GM06990 (cell line): Measurements from ENCODE around the gene AGPAT4.

ENCODE experiments used
- DNase-seq: peaks from one replicate; pipeline ENCODE4 v3.0.0-alpha.2; 2011; ENCODE audit not compliant: insufficient read length; ENCODE audit errors: extremely low read depth
- H3K27me3 ChIP-seq: replicated peaks from 2 replicates; pipeline ENCODE4 v1.6.0; 2011; ENCODE audit warnings: low read length; ENCODE audit not compliant: control insufficient read depth, insufficient read depth
- H3K36me3 ChIP-seq: 2 replicates; pipeline ENCODE4 v1.5.1; 2011; ENCODE audit warnings: low read length; ENCODE audit not compliant: control insufficient read depth, insufficient read depth
- H3K4me3 ChIP-seq: replicated peaks from 2 replicates; pipeline ENCODE4 v1.5.1; 2011; ENCODE audit warnings: low read depth, mild to moderate bottlenecking, control low read depth, low read length
- CTCF ChIP-seq: IDR thresholded peaks from 2 replicates; pipeline ENCODE4 v1.5.1; 2011; ENCODE audit warnings: low read length, control low read depth, mild to moderate bottlenecking, inconsistent platforms; ENCODE audit not compliant: insufficient read depth, poor library complexity, severe bottlenecking

Gene AGPAT4

GRCh38 chr6:161136655-161137054 is 137.2 kb downstream of the AGPAT4 start:
- Histone ChIP-seq H3K27me3 (no peaks in the 10 kb centered on the region), H3K36me3 (peaks cover 3% of the 10 kb centered on the region), H3K4me3 (no peak overlapping the region)
- no peak for TF ChIP-seq CTCF
- no peak for DNase-seq

GRCh38 chr6:161135695-161136591 is 137.9 kb downstream of the AGPAT4 start:
- Histone ChIP-seq H3K4me3 (no peak overlapping the region), H3K27me3 (no peaks in the 10 kb centered on the region), H3K36me3 (peaks cover 3% of the 10 kb centered on the region)
- no peak for TF ChIP-seq CTCF
- DNase-seq = no peak

- no peak for DNase-seq
- no peak overlapping the region for H3K4me3 ChIP-seq
- no peaks in the 10 kb centered on the region for H3K27me3 ChIP-seq
- TF ChIP-seq CTCF = no peak
- H3K36me3 ChIP-seq = peaks cover 4% of the 10 kb centered on the region
These were observed 139.1 kb downstream of the AGPAT4 start for GRCh38 chr6:161134550-161135298.

- peaks cover 5% of the 10 kb centered on the region for H3K36me3 ChIP-seq
- TF ChIP-seq CTCF = no peak
- DNase-seq = no peak
- H3K27me3 ChIP-seq = no peaks in the 10 kb centered on the region
- H3K4me3 ChIP-seq = no peak overlapping the region
These were observed 139.9 kb downstream of the AGPAT4 start for GRCh38 chr6:161133963-161134362.

- peaks cover 5% of the 10 kb centered on the region for H3K36me3 ChIP-seq
- no peak for TF ChIP-seq CTCF
- no peak overlapping the region for H3K4me3 ChIP-seq
- no peaks in the 10 kb centered on the region for H3K27me3 ChIP-seq
- no peak for DNase-seq
These were observed 141.5 kb downstream of the AGPAT4 start for GRCh38 chr6:161132384-161132783.
